Vagina (tissue), 2 donors: Measurements from ENCODE around the gene AZIN2. TPM values are rescaled to one million over a fixed set of nuclear protein-coding genes. Genes with fewer than 3 reads are reported as not detected.
"Not testable (repeated sequence)": the region's sequence is repeated elsewhere in the genome, so short reads cannot be mapped to it uniquely, and the experiment has no call there.

Source experiments
- DNase-seq, 2 donors: peaks; one replicate each; pipeline ENCODE4 v3.0.0-alpha.2; 2017; ENCODE audit errors: extremely low spot score in 2 of 2
- H3K27ac ChIP-seq: fragments of 200-600 bp; sonication (generic); one replicate; pipeline ENCODE4 v1.5.1; 2019
- H3K27me3 ChIP-seq: fragments of 200-600 bp; sonication (generic); one replicate; pipeline ENCODE4 v1.5.1; 2019
- H3K36me3 ChIP-seq, 2 donors: fragments of 200-600 bp; sonication (generic); one replicate each; pipeline ENCODE4 v1.5.1; 2017 to 2019
- H3K4me1 ChIP-seq: fragments of 200-600 bp; sonication (generic); one replicate; pipeline ENCODE4 v1.5.1; 2019
- H3K4me3 ChIP-seq, 2 donors: fragments of 200-600 bp; sonication (generic); 1 replicate in 1 of 2; 2 replicates in 1 of 2; pipeline ENCODE4 v1.5.1; 2016 to 2019
- H3K9me3 ChIP-seq: fragments of 200-600 bp; sonication (generic); one replicate; pipeline ENCODE4 v1.5.1; 2019
- POLR2A ChIP-seq, 2 donors: fragments of 450-650 bp; IDR thresholded peaks; one replicate each; pipeline ENCODE4 v1.6.1; 2017; ENCODE audit warnings: antibody characterized with exemption in 2 of 2, mild to moderate bottlenecking in 2 of 2, moderate library complexity in 2 of 2
- POLR2AphosphoS5 ChIP-seq, 2 donors: sonication (generic); formaldehyde crosslinking; IDR thresholded peaks; one replicate each; pipeline ENCODE4 v1.9.0; 2017; ENCODE audit warnings: antibody characterized with exemption in 2 of 2, mild to moderate bottlenecking in 2 of 2, low read depth in 1 of 2; ENCODE audit not compliant: insufficient read depth in 1 of 2
- intact Hi-C: fragments of 100-400 bp; cut with DNase I; formaldehyde crosslinking; loops from one replicate; pipeline ENCODE4 v1.15.1; 2023
- total RNA-seq: library from RNA; depleted of rRNA; stranded (reverse); fragments of >200 nt; gene quantifications from one replicate; pipeline ENCODE4 v1.2.3, GENCODE V29; 2016
- TF ChIP-seq, protein P1 (sequence below), 3 experiments: fragments of 450-650 bp in 2 of 3; fragments of 200-600 bp in 1 of 3; sonication (generic) in 1 of 3; IDR thresholded peaks; one replicate each; pipeline ENCODE4 v1.5.1; 2017 to 2019; ENCODE audit warnings: antibody characterized with exemption in 3 of 3, mild to moderate bottlenecking in 2 of 3, moderate library complexity in 2 of 3

The AZIN2 gene
- total RNA-seq, 1 donor from 2014 or later, result 7.9 TPM

DNA sequence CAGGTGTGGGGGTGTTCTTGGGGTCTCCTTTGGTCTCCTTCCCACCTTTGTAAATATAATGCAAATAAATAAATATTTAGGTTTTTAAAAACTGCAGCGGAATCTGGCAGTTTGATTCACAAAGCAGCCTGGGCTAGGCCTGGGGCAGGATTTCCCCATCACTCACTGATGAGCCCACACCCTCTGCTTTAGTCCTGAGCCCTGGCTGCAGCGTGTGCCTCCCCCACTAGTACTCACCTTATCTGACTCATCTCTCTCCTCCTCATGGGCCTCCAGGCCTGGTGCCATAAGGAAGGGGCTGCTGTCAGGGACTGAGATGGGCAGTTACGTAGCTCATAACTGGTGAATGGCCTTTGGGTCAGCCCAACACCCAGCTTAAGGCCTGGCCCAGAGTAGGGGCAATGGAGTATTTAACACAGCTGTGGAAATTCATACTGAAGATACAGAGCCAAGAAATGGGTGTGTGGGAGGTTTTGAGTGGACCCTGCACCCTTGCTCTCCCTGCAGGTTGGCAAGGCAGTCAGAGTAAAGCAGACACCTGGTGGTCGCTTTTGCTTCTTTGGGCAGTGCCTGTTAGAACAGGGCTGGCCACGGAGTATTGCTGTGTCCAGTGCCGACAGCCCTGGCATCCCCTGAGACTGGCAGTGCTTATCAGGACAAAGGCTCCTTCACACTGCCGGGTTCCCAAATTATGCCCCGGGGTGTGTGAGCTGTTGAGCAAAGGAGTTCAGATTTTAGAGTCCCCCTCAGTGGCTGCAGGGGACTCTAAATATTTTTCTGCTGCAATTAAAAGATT, 39.7 kb downstream of the AZIN2 start:
- no peak for DNase-seq
- Histone ChIP-seq H3K36me3 (no peaks in the 10 kb centered on the region), H3K9me3 (no peaks in the 10 kb centered on the region), H3K27ac (no peak overlapping the region), H3K27me3 (no peaks in the 10 kb centered on the region), H3K4me3 (no peak overlapping the region), H3K4me1 (no peaks in the 10 kb centered on the region)
- TF ChIP-seq POLR2AphosphoS5 (IDR thresholded peaks at IDR 0.05; ENCODE audit: insufficient read depth in 1 of 2, low read depth in 1 of 2), result no peak
- TF ChIP-seq POLR2A (IDR thresholded peaks at IDR 0.05), result no peak
- TF ChIP-seq, protein P1, sequence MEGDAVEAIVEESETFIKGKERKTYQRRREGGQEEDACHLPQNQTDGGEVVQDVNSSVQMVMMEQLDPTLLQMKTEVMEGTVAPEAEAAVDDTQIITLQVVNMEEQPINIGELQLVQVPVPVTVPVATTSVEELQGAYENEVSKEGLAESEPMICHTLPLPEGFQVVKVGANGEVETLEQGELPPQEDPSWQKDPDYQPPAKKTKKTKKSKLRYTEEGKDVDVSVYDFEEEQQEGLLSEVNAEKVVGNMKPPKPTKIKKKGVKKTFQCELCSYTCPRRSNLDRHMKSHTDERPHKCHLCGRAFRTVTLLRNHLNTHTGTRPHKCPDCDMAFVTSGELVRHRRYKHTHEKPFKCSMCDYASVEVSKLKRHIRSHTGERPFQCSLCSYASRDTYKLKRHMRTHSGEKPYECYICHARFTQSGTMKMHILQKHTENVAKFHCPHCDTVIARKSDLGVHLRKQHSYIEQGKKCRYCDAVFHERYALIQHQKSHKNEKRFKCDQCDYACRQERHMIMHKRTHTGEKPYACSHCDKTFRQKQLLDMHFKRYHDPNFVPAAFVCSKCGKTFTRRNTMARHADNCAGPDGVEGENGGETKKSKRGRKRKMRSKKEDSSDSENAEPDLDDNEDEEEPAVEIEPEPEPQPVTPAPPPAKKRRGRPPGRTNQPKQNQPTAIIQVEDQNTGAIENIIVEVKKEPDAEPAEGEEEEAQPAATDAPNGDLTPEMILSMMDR (IDR thresholded peaks at IDR 0.05), result no peak
- intact Hi-C loops, result no loop called here

DNA sequence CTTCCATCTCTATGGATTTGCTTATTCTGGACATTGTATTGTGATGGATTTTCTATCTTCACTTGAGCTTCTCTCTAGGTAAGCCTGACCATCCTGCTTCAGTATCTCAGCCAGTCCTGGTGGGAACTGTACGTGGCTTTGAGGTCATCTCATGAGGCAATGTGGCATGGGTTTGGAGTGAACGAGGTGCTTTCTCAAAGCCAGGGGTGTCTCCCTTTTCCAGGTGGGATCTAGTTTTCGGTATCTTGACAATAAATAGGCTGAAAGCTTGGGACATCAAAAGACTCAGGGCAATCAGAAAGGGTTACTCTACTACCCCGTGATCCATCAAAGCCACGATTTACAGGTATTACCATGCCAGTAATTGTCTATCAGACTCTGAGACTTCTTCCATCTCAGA, 40.8 kb downstream of the AZIN2 start:
- peak in 1 of 2 donors; percentile 67 for DNase-seq
- H3K9me3 ChIP-seq, result no peaks in the 10 kb centered on the region
- no peaks in the 10 kb centered on the region for H3K36me3 ChIP-seq
- H3K4me3 ChIP-seq, result no peak overlapping the region
- intact Hi-C loops, result no loop called here
- peaks cover 9% of the 10 kb centered on the region for H3K4me1 ChIP-seq
- no peak overlapping the region for H3K27ac ChIP-seq
- TF ChIP-seq POLR2A (IDR thresholded peaks at IDR 0.05) (no peak), POLR2AphosphoS5 (IDR thresholded peaks at IDR 0.05; ENCODE audit: insufficient read depth in 1 of 2, low read depth in 1 of 2) (no peak)
- TF ChIP-seq, protein P1 (IDR thresholded peaks at IDR 0.05), result no peak
- no peaks in the 10 kb centered on the region for H3K27me3 ChIP-seq

DNA sequence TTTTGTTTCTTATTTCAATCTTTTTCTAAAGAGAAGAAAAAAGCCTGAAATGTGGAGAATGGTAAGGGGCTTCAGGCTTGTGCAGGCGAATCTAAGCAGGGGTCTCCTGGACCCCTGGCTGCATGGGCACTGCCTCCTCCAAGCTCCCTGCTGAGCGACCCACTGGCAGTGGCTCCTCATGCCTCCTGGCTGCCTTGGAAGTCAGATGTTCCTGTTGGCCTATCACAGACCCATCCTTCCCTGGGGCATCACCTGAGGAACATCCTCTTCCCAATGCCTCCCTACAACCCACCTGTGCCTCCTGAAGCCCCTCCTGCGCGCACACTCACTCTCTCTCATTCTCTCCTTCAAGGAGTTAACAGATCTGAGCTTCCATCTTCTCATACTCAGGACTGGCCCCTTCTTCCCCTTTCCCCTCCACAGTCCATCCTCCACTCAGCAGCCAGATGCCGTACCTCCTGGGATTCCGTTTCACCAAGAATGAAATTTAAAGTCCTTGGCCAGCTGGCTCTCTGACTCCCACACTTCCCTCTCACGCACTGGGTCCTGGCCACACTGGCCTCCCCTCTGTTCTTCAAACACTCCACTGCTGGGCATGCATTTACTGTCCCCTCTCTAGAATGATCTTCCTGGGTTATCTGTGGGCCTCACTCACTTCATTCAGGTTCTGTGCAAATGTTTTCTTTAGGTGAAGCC, 41.7 kb downstream of the AZIN2 start:
- no peaks in the 10 kb centered on the region for H3K27me3 ChIP-seq
- no peaks in the 10 kb centered on the region for H3K36me3 ChIP-seq
- peaks cover 11% of the 10 kb centered on the region for H3K4me1 ChIP-seq
- H3K27ac ChIP-seq, result no peak overlapping the region
- TF ChIP-seq, protein P1 (IDR thresholded peaks at IDR 0.05), result no peak
- no peak for TF ChIP-seq POLR2AphosphoS5 (IDR thresholded peaks at IDR 0.05; ENCODE audit: insufficient read depth in 1 of 2, low read depth in 1 of 2)
- no peak for TF ChIP-seq POLR2A (IDR thresholded peaks at IDR 0.05)
- H3K9me3 ChIP-seq, result no peaks in the 10 kb centered on the region
- intact Hi-C loops, result no loop called here
- H3K4me3 ChIP-seq, result no peak overlapping the region
- peak in 1 of 2 donors; percentile 64 for DNase-seq

DNA sequence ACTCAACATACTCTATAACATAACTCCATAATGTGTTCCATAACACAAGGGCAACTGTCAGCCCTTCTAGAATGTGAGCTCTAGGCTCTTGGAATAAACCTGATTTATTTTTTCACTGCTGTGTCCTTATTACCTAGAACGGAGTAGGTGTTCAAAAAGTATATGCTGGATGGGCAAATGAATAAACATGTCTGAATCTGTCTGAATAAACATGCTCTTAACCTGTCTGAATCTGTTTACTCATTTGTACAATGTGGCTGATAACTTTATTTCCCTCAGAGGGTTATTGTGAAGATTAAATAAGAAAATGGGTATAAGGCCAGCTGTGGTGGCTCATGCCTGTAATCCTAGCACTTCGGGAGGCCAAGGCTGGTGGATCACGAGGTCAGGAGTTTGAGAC, 42.3 kb downstream of the AZIN2 start:
- H3K27ac ChIP-seq, result no peak overlapping the region
- H3K36me3 ChIP-seq, result no peaks in the 10 kb centered on the region
- intact Hi-C loops, result no loop called here
- H3K27me3 ChIP-seq, result no peaks in the 10 kb centered on the region
- TF ChIP-seq POLR2AphosphoS5 (IDR thresholded peaks at IDR 0.05; ENCODE audit: insufficient read depth in 1 of 2, low read depth in 1 of 2) (no peak), POLR2A (IDR thresholded peaks at IDR 0.05) (no peak)
- TF ChIP-seq, protein P1 (IDR thresholded peaks at IDR 0.05), result no peak
- H3K4me1 ChIP-seq, result peaks cover 18% of the 10 kb centered on the region
- H3K4me3 ChIP-seq, result no peak overlapping the region
- H3K9me3 ChIP-seq, result no peaks in the 10 kb centered on the region
- DNase-seq, result no peak

DNA sequence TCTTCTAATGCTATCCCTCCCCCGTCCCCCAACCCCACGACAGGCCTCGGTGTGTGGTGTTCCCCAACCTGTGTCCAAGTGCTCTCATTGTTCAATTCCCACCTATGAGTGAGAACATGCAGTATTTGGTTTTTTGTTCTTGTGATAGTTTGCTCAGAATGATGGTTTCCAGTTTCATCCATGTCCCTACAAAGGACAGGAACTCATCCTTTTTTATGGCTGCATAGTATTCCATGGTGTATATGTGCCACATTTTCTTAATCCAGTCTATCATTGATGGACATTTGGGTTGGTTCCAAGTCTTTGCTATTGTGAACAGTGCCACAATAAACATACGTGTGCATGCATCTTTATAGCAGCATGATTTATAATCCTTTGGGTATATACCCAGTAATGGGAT, 43.7 kb downstream of the AZIN2 start:
- H3K36me3 ChIP-seq, H3K9me3 ChIP-seq, H3K27me3 ChIP-seq, H3K27ac ChIP-seq, intact Hi-C loops, H3K4me3 ChIP-seq, DNase-seq: not testable (repeated sequence)
- H3K4me1 ChIP-seq, result peaks cover 21% of the 10 kb centered on the region
